Renal cortical epithelial cell (primary cell): ENCODE data around the gene CLASP1. TPM values are rescaled to one million over a fixed set of nuclear protein-coding genes. Genes with fewer than 3 reads are reported as not detected.
"Not testable (repeated sequence)": the region's sequence is repeated elsewhere in the genome, so short reads cannot be mapped to it uniquely, and the experiment has no call there.

Experiments
- DNase-seq: peaks from one replicate; pipeline ENCODE4 v3.0.0-alpha.2; 2011; ENCODE audit warnings: low read depth
- total RNA-seq: library from RNA; depleted of rRNA; stranded (reverse); fragments of >200 nt; gene quantifications from 2 replicates; pipeline ENCODE4 v1.2.3, GENCODE V29; 2014

CLASP1 gene
- total RNA-seq, 1 donor from 2014 or later, result 124 TPM

- no peak for DNase-seq
Measured at GRCh38 chr2:121475811-121476571, 173.3 kb downstream of the CLASP1 start.

GRCh38 chr2:121473512-121473911 lies 175.8 kb downstream of the CLASP1 start:
- DNase-seq, result no peak

GRCh38 chr2:121472470-121472993 lies 176.7 kb downstream of the CLASP1 start:
- DNase-seq, result peak; percentile 25

DNA sequence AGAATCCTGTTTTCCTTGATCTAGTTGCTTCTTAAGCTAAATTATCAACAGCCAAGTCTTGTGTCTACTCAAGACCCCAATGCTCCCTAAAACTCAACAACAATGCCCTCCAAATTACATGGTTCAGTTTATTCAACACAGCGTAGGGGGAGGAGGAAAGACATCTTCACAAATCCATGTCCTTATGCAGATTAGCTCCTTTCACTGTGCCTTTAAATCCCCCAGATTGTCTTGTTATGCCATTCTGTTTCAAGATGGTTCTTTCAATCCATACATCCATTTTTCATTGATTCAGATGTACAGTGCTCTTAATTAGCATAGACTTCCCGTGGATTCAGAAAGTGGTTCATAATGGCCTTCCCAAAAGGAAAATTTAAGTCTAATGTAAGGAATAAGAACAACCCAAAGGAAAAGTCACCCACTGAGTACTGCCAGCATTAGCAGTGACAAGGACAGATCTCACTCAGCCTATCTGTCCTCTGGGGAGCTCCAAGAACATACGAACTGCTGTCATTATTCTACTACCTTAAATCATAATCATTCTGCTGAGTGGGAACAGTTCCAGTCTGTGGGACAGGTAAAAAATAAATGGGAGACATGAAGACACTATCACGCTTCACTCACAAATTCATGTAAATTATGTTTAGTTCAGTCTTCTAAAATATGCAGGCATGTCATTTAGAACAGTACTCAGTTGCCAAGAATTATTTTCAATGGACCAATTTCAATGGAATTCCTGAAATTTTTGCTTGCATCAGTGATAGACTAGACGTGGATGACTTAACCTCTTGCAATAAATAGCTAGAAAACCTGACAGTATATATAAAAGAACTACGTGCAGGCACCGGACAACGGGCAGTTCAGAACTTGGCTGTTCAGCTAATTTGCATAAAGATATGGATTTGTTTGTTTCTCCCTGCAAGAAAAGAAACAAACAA lies 177.5 kb downstream of the CLASP1 start:
- peak; percentile 60 for DNase-seq

DNA sequence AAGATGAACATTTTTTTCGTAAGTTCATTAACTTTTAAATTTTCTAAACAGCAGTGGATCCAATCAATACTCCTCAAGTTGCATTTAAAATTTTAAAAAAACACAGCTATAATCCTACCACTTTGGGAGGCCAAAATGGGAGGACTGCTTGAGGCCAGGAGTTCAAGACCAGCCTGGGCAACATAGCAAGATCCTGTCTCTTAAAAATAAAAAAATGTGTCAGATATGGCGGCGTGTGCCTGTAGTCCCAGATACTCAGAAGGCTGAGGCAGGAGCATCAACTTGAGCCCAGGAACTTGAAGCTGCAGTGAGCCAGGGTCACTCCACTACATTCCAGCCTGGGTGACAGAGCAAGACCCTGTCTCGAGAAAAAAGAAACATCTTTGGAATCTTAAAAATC lies 178.3 kb downstream of the CLASP1 start:
- no peak for DNase-seq

GRCh38 chr2:121469356-121469755 lies 179.9 kb downstream of the CLASP1 start:
- no peak for DNase-seq

GRCh38 chr2:121468936-121469335 lies 180.3 kb downstream of the CLASP1 start:
- DNase-seq, result no peak

DNA sequence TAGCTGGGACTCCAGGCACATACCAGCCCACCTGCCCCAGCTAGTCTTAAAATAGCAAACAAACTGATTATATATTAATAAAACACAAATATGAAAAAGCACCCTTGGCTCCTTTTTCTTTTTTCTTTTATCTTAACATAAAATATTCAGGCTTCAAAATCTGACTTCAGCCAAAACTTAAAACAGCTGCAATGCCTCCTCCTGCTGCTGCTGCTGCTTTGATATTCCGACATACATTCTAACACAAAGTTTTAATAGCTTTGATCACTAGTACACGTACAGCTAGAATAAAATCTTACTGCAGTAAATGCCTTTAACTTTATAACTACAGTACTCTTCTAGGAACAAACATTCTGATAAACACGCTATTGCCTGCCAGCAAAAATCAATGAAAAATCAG lies 190.0 kb downstream of the CLASP1 start:
- DNase-seq, result no peak

GRCh38 chr2:121456325-121456724 lies 192.9 kb downstream of the CLASP1 start:
- no peak for DNase-seq

- DNase-seq, result no peak
Measured at GRCh38 chr2:121455446-121455845, 193.8 kb downstream of the CLASP1 start.

DNA sequence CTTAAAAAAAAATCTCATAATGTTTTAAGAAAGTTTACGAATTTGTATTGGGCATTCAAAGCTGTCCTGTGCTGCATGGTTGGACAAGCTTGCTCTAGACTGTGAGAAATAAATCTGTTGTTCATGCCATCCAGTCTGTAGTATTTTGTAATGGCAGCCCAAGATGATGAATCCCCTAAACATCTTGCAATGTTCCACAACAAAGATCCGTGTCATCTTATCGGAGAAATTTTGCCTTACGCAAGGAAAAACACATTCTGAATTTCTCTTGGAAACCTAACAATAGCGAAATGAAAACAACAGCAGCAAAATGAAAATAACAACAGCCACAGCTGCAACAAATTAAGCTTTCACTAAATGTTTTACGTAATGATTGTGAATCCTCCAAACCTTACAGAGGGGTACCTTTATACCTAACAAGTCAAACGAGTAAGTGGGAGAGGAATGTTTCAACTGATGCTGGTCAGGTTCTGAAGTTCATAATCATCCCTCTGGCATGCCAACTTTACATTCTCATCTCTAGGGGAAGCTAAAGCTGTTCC lies 194.6 kb downstream of the CLASP1 start:
- DNase-seq, result no peak

GRCh38 chr2:121451398-121451797 lies 197.9 kb downstream of the CLASP1 start:
- peak; percentile 20 for DNase-seq

- DNase-seq, result peak; percentile 77
Measured at GRCh38 chr2:121450301-121450700, 199.0 kb downstream of the CLASP1 start.

GRCh38 chr2:121446647-121447241 lies 202.5 kb downstream of the CLASP1 start:
- DNase-seq, result no peak

- DNase-seq, result no peak
Measured at GRCh38 chr2:121442889-121443288, 206.4 kb downstream of the CLASP1 start.

GRCh38 chr2:121438290-121438689 lies 211.0 kb downstream of the CLASP1 start:
- DNase-seq, result not testable (repeated sequence)

DNA sequence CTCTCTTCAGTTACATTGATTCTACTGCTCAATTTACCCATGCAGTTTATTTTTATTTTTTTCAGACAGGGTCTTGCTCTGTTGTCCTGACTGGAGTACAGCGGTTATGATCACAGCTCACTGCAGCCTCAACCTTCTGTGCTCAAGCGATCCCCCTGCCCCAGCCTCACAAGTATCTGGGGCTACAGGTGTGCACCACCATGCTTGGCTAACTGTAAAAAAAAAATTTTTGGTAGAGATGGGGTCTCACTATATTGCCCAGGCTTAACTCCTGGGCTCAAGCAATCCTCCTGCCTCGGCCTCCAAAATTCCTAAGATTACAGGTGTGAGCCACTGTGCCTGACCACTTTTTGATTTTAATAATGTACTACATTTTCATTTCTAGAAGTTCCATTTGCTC lies 212.3 kb downstream of the CLASP1 start:
- DNase-seq, result no peak

- DNase-seq, result peak; percentile 26
Measured at GRCh38 chr2:121435790-121436189, 213.5 kb downstream of the CLASP1 start.

- no peak for DNase-seq
Measured at GRCh38 chr2:121431214-121431613, 218.0 kb downstream of the CLASP1 start.

- no peak for DNase-seq
Measured at GRCh38 chr2:121429927-121430520, 219.2 kb downstream of the CLASP1 start.

- no peak for DNase-seq
Measured at GRCh38 chr2:121429119-121429903, 220.0 kb downstream of the CLASP1 start.
